GM18502 (cell line): ENCODE measurements around the gene NOCT.
"Not testable (repeated sequence)": the region's sequence is repeated elsewhere in the genome, so short reads cannot be mapped to it uniquely, and the experiment has no call there.

Experiments
- ATAC-seq: cut with Tn5 transposase; IDR thresholded peaks from one replicate; pipeline ENCODE4 v1.9.1; 2021; ENCODE audit warnings: mild to moderate bottlenecking; ENCODE audit not compliant: unreplicated experiment, poor library complexity

NOCT gene

GRCh38 chr4:139015269-139015947, at the start of gene NOCT:
Gene NOCT (plus strand): TSS chr4:139015781. CDS start chr4:139015982, 201 bp downstream.
- peak; percentile 95 for ATAC-seq

GRCh38 chr4:138967313-138967712, 48.3 kb upstream of the NOCT start:
- ATAC-seq = peak; percentile 96

GRCh38 chr4:138972956-138973801, 42.4 kb upstream of the NOCT start:
- ATAC-seq = no peak

- ATAC-seq = no peak
Observed at GRCh38 chr4:138975225-138975624, 40.4 kb upstream of the NOCT start.

GRCh38 chr4:138976526-138976925, 39.1 kb upstream of the NOCT start:
- no peak for ATAC-seq

GRCh38 chr4:138977524-138977923, 38.1 kb upstream of the NOCT start:
- peak; percentile 91 for ATAC-seq

GRCh38 chr4:138978028-138978585, 37.5 kb upstream of the NOCT start:
- no peak for ATAC-seq

- ATAC-seq = no peak
Observed at GRCh38 chr4:138978600-138978999, 37.0 kb upstream of the NOCT start.

GRCh38 chr4:138979742-138980141, 35.8 kb upstream of the NOCT start:
- ATAC-seq = no peak

GRCh38 chr4:138981930-138982390, 33.6 kb upstream of the NOCT start:
- no peak for ATAC-seq

GRCh38 chr4:138982754-138983153, 32.8 kb upstream of the NOCT start:
- ATAC-seq = no peak

- ATAC-seq = no peak
Observed at GRCh38 chr4:138983690-138984089, 31.9 kb upstream of the NOCT start.

GRCh38 chr4:138984647-138985046, 30.9 kb upstream of the NOCT start:
- ATAC-seq = no peak

- ATAC-seq = no peak
Observed at GRCh38 chr4:138992676-138993075, 22.9 kb upstream of the NOCT start.

- no peak for ATAC-seq
Observed at GRCh38 chr4:138996090-138996489, 19.5 kb upstream of the NOCT start.

GRCh38 chr4:138999666-139000065, 15.9 kb upstream of the NOCT start:
- no peak for ATAC-seq

GRCh38 chr4:139000134-139000533, 15.4 kb upstream of the NOCT start:
- ATAC-seq = not testable (repeated sequence)

- not testable (repeated sequence) for ATAC-seq
Observed at GRCh38 chr4:139001430-139001829, 14.2 kb upstream of the NOCT start.

- ATAC-seq = not testable (repeated sequence)
Observed at GRCh38 chr4:139003668-139004067, 11.9 kb upstream of the NOCT start.

- no peak for ATAC-seq
Observed at GRCh38 chr4:139005774-139006173, 9.8 kb upstream of the NOCT start.

GRCh38 chr4:139007640-139008039, 7.9 kb upstream of the NOCT start:
- no peak for ATAC-seq
